Left colon (tissue), 2 donors: ENCODE measurements around the gene SLC13A5. TPM values are rescaled to one million over a fixed set of nuclear protein-coding genes. Genes with fewer than 3 reads are reported as not detected.
"Not testable (repeated sequence)": the region's sequence is repeated elsewhere in the genome, so short reads cannot be mapped to it uniquely, and the experiment has no call there.

Source experiments
- ATAC-seq: fragments of 200-7000 bp; cut with Tn5 transposase; one replicate; pipeline ENCODE4 v1.9.1; 2020; ENCODE audit warnings: mild to moderate bottlenecking, moderate library complexity
- DNase-seq, 2 donors: peaks; one replicate each; pipeline ENCODE4 v3.0.0-alpha.2; 2020
- intact Hi-C, 2 donors: fragments of 100-400 bp; cut with DNase I in 1 of 2; cut with micrococcal nuclease in 1 of 2; formaldehyde crosslinking; loops; one replicate each; pipeline versions ENCODE4 v1.11.2 to v1.14.0; 2022; cut with DNase I, micrococcal nuclease
- total RNA-seq, 2 donors: library from RNA; stranded (reverse); fragmentation: NEBNext Ultra II Directional; extraction: Animal tissue kit (Norgen Biotek cat#: 25700); gene quantifications; one replicate each; pipeline ENCODE4 v1.2.1, GENCODE V29; 2021
- donor health status: DM: no; HTN: no; CAD: no.
- donor health status: DM: yes; HTN: yes; CAD: no.

Gene SLC13A5
- total RNA-seq, 2 donors from 2014 or later, result not detected

- intact Hi-C loops, result no loop called here
- no peak for ATAC-seq
- DNase-seq, result no peak
Measured at GRCh38 chr17:6712058-6712853, 913 bp downstream of the SLC13A5 start.

GRCh38 chr17:6711681-6712057, 1.5 kb downstream of the SLC13A5 start:
- intact Hi-C loops, result no loop called here
- ATAC-seq (no peak), DNase-seq (no peak)

GRCh38 chr17:6711081-6711674, 2.0 kb downstream of the SLC13A5 start:
- no peak for ATAC-seq
- DNase-seq, result no peak
- intact Hi-C loops, result no loop called here

- DNase-seq (no peak), ATAC-seq (no peak)
- intact Hi-C loops, result no loop called here
Measured at GRCh38 chr17:6710317-6710716, 2.9 kb downstream of the SLC13A5 start.

- DNase-seq (no peak), ATAC-seq (no peak)
- intact Hi-C loops, result loop anchor here in 1 of 2 donors (10.0 kb wide), 1 partner anchor 56 kb away; no protein-coding TSS in a partner anchor
Measured at GRCh38 chr17:6708357-6708961, 4.7 kb downstream of the SLC13A5 start.

DNA sequence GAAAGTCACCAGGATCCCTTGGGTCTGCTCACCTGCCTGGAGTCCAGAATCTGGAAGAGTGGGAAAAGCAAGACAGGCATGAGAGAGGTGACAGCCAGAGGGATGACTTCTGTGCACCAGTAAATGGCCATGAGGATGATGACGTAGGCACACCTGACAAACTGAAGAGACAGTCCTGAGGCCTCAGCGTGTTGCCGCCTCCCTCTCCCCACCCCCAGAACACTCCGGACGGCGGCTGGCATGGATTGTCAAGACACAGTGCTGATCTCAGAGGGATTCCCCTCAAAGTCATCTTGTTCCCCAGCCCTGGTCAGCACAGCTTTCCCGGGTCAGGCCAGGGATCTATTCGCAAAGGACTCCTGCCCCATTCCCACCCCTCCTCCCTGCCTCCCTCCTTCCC, 6.2 kb downstream of the SLC13A5 start:
- ATAC-seq, result no peak
- intact Hi-C loops, result loop anchor here in 1 of 2 donors (10.0 kb wide), 1 partner anchor 58 kb away; no protein-coding TSS in a partner anchor
- DNase-seq, result no peak

DNA sequence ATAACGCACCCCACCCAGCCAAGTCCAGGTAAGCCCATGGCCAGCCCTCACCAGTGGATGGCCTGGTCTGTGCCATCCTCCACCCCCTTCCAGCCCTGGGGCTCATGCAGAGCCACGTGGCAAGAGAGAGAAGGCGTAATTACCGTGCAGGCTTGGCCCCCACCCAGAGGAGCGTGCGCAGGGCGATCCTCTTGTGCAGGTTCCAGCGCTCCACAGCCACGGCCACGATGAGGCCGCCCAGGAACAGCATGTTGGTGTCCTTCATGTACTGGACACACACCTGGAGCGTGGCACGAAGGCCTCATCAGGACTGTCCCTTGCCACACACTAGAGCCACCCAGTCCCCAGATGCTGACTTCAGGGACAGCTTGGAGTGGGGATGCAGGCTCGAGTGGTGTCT, 6.7 kb downstream of the SLC13A5 start:
- ATAC-seq (no peak), DNase-seq (no peak)
- intact Hi-C loops, result loop anchor here in 1 of 2 donors (10.0 kb wide), 1 partner anchor 58 kb away; no protein-coding TSS in a partner anchor

DNA sequence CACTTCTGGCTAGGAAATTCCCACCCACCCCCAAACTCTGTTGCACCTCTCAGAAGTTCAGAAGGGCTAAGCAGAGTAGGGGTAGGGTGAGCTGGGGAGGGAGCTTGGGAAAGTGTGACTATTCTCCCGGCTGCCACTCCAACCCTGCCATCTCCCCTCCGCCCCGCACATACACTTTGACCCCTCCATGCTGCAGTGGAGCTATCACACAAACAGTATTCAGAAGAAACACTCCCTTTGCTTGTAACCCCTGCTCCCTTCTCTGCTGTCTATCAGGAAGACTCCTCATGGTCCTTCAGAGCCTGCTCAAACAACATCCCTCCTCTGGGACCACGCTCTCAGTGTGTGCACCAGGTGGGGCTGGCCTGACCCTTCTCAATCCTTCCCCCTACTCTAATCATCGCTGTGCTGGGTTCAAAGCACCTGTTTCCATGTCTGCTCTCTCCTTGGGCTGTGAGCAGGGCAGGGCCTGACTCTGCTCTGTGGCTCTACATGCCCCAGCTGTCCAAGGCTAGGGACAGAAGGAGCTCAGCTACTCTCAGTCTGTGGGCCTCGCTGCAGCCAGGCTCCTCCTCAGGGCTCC, 8.6 kb downstream of the SLC13A5 start:
- DNase-seq, result no peak
- intact Hi-C loops, result loop anchor here in 1 of 2 donors (10.0 kb wide), 1 partner anchor 60 kb away; no protein-coding TSS in a partner anchor
- no peak for ATAC-seq

DNA sequence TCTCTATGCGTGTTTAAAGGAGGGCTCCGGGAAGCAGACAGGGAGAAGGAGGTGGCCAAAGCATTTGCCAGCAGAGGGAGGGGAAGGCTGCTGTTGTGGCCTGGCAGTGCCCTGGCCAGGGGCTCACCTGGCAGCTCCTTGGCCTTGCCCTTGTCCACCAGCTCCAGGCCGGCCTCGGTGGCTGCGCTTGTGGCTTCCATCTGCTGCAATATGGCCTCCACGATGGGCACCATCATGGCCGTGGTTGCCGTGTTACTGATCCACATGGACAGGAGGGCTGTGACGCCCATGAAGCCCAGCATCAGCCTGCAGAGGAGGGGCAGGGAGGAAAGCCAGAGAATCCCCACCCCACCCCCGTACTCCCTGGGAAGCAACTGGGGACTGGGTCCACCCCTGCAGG, 9.4 kb downstream of the SLC13A5 start:
- ATAC-seq (no peak), DNase-seq (no peak)
- intact Hi-C loops, result loop anchor here in 1 of 2 donors (10.0 kb wide), 1 partner anchor 61 kb away; no protein-coding TSS in a partner anchor

DNA sequence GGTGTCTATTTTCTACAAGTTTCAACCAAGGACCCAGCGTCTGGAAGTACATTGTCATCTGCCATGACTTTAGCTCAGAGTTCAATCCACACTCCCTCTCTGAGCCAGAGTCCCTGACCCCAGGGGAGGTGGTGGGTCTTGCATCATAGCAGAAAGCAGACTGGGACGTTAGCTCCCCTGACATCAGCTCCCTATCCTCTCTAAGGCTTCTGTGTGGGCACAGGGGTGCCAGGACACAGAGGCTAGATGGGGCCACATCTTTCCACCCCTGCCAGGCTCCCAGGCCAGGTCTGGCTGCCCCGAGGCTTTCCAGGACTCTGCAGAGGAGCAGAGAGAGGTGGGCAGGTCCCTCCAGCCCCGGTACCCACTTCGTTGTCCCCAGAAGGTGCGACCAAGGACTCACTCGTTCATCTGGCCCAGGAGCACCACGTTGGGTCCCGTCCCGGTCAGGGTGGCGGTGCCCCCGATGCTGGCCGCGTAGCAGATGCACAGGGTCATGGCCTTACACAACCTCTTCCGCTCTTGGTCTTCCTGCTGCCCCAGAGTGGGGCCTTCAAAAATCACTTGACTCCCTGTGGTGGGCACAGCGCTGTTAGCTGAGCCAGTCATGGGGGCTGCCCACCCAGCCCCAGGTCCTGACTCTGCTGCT, 10.5 kb downstream of the SLC13A5 start:
- intact Hi-C loops, result loop anchor here in 1 of 2 donors (10.0 kb wide), 1 partner anchor 62 kb away; no protein-coding TSS in a partner anchor
- DNase-seq (no peak), ATAC-seq (no peak)

DNA sequence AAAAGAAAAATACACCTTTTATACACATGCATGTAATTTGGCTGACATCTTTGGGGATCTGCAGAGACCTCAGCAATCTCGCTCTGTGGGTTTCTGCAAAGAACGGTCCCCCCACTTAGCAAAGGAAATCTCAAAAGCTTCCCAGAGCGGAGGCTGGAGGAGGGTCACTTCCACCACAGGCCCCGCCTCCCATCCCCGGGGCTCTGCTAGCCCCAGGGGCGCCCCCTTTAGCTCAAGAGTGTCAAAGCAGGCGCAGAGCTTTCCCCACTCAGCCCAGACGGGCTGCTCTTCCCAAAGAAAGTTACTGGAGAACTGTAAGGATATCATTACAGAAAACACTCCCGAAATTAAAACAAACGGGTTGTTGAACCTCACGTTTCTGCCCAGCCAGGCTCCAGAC, 11.4 kb downstream of the SLC13A5 start:
- intact Hi-C loops, result loop anchor here in 1 of 2 donors (10.0 kb wide), 1 partner anchor 63 kb away; no protein-coding TSS in a partner anchor
- ATAC-seq (no peak), DNase-seq (peak in 1 of 2 donors; percentile 19)

- DNase-seq (no peak), ATAC-seq (no peak)
- intact Hi-C loops, result loop anchor here in 1 of 2 donors (10.0 kb wide), 1 partner anchor 64 kb away; no protein-coding TSS in a partner anchor
Measured at GRCh38 chr17:6700948-6701307, 12.2 kb downstream of the SLC13A5 start.

- no peak for DNase-seq
- intact Hi-C loops, result loop anchor here in 1 of 2 donors (10.0 kb wide), 1 partner anchor 65 kb away; no protein-coding TSS in a partner anchor
- no peak for ATAC-seq
Measured at GRCh38 chr17:6699997-6700947, 12.9 kb downstream of the SLC13A5 start.

DNA sequence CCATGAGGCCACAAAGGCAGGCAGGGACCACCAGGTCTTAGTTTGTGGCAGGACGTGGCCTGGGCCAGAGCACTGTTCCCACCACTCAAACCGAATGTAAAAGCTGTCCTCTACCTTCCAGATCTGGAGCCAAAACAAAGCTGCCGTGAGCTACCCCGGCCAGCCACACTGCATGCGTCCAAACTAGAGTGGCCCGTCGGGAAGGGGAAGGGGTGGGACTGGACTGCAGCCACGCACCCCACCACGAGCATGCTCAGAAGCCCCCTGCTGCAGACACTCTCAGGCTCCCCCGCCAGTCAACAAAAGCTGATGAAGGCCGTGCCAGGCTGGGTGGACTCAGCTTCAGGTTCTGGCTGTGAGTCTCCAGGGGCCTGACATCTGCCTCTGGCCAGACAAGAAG, 15.2 kb downstream of the SLC13A5 start:
- ATAC-seq (no peak), DNase-seq (no peak)
- intact Hi-C loops, result no loop called here

DNA sequence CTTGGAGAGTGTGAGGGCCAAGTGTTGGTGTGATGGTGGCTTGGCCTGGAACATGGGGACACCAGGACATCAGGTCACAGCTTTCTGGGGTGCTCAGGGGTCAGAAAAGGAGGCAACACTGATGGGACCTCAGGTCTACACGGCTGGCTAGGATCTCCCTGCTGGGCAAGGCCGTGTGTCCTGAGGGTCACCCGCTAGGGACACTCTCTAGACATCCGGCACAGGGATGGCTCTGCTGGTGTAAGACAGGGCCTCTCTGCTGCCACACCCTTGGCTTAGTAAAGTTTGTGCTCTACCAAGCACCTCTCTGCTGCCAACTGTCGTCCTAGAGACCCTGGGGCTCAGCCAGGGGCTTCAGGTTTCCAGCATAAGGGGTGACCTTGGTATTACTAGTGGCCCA, 16.3 kb downstream of the SLC13A5 start:
- no peak for ATAC-seq
- no peak for DNase-seq
- intact Hi-C loops, result no loop called here

GRCh38 chr17:6695565-6695964, 17.6 kb downstream of the SLC13A5 start:
- no peak for DNase-seq
- intact Hi-C loops, result no loop called here
- ATAC-seq, result no peak

DNA sequence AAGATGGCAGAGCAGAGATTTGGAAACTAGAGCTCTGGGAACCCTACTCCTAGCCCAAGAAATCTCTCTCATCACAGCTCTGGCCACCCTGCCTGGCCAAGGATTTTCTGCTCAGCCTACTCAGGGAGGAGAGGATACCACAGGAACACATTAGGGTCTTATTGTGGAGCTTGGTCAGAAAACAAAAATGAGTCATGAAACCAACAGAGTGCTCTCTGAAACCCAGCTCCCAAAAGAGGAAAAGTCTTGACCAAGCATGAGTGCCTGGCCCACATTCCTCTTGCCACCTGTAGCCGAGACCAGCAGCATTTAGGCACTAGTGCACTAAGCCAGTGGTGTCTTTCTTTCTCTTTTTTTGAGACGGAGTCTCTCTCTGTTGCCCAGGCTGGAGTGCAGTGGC, 18.1 kb downstream of the SLC13A5 start:
- ATAC-seq (no peak), DNase-seq (no peak)
- intact Hi-C loops, result no loop called here

DNA sequence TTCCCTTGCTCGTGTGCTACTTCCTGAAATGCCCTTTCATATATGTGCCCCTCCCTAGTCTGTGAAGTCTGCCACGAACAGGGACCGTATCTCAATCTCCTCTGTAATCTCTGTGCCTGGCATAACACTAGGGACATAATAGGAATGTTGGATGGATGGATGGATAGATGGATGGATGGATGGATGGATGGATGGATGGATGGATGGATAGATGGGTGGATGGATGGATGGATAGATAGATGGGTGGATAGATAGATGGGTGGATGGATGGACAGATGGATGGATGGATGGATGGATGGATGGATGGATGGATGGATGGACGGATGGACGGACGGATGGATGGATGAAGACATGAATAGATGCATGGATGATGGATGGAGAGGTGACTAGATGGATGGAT, 21.2 kb downstream of the SLC13A5 start:
- intact Hi-C loops, ATAC-seq, DNase-seq: not testable (repeated sequence)
